Stimulated activated CD4-positive, alpha-beta T cell treated with anti-CD3 and anti-CD28 coated beads, Interleukin-1b, Interleukin-23, amount 100 ng/mL, for 4 hours (primary cell): ENCODE data around the gene SLC39A11.

Experiments
- DNase-seq, 2 donors: peaks; one replicate each; pipeline ENCODE4 v3.0.0-alpha.2; 2020; ENCODE audit warnings: low read depth in 2 of 2

The SLC39A11 gene

DNA sequence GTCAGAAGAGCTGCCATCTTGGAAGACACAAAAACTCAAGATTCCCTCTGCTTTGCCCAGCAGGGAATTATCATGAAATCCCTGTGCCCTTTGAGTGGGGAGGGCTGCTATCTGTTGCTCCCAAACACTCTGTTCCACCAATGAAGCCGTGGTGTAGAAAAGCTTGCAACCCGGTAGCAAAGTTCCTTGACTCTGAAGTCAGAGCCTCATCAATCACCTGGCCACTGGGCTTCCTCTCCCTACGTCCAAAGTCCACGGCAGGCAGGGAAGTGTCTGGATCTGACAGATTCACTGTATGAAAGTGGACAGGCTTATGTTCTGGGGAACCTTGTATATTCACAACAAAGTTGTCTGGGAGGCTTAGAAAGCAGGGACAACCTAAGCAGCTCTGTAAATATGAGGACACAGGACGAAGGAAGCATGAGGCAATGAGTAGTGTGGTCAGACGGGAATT lies 343.3 kb downstream of the SLC39A11 start:
- no peak for DNase-seq

DNA sequence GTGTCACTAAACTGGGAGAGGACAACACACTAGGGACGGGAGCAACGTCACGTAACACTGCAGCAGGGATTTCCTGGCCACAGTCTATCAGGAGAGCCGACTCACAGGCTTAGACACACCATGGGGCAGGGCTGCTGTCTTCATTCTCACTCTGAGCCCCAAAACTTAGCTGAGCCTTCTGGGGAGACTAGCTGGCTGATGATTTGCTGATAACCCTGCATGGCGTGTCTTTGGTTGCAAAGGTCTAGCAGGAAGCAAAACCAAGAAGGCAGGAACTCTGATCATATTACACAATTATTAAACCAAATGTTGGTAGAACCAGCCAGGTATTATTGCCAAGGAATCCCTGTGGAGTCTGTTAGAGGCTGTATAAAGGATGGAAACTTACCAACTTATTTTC lies 345.0 kb downstream of the SLC39A11 start:
- DNase-seq = no peak

DNA sequence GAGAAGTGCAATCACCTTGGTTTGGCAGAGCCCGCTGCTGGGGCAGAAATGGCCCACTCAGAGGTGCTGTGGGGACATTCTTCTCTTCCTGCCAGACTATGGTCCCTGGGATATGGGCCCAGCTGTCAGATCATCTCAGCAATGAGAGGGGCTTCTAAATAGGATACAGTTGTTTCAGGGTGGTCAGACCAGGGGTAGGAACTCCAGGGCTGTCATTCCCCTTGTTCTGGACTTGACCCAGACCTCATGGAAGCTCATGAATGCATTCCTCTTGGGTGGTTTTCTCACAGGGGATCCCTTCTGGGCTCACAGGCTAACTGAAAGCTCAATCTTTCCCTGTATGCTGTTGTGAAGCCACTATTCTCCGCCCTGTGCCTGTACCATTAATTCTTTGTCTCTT lies 347.2 kb downstream of the SLC39A11 start:
- no peak for DNase-seq

DNA sequence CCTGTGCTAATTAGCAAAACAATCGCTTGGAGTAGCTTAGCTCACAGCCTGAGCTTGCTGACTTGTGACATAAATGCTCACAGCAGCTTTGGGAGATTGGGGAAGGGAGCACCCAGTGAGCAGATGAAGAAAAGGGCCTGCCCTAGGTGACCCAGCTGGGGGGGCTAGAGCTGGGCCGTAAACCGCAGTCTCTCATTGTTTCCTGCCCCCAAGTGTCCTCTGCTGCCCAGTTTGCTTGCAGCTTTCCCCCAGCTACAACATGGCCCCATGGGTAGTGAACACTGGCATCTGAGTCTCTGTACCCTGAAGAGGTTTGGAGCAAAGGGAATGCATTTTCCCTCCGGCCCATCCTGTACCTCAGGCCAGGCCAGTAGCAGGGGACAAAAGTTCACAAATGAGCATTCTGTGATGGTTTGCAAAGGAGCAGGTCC lies 349.4 kb downstream of the SLC39A11 start:
- DNase-seq = no peak

DNA sequence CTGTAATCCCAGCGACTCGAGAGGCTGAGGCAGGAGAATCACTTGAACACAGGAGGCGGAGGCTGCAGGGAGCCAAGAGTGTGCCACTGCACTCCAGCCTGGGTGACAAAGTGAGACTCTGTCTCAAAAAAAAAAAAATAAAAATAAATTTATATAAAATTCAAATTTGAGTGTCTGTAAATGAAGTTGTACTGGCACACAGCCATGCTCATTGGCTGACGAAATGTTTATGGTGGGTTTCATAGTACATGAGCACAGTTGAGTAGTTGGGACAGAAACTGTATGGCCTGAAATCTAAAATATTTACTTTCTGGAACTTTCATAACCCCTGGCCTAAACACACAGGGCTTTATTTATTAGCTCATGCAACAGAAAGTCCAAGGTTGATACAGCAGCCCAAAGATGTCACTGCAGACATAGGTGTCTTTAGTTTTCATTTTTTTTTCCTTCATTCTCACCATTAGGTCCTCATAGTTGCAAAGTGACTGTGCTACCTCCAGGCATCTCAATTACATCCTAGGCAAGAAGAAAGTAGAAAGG lies 355.3 kb downstream of the SLC39A11 start:
- no peak for DNase-seq

DNA sequence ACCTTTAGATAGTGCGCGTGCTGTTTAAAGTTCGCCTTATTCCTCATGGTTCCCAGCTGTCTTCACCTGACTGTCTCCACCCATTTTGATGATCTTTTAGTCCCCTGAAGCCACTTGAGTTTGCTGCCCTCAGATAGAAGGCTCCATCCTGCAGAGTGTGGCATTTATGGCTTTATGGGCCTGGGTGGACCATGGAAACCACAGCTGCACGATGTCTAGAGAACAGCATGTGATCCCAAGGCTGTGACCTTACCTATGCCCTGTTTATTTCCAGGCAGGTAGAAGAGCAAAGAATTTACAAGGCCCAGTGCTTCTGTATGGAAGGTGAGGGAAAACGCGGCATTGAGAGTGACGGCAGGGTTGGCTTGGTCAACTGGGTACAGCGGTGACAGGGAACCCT lies 356.9 kb downstream of the SLC39A11 start:
- DNase-seq = no peak

DNA sequence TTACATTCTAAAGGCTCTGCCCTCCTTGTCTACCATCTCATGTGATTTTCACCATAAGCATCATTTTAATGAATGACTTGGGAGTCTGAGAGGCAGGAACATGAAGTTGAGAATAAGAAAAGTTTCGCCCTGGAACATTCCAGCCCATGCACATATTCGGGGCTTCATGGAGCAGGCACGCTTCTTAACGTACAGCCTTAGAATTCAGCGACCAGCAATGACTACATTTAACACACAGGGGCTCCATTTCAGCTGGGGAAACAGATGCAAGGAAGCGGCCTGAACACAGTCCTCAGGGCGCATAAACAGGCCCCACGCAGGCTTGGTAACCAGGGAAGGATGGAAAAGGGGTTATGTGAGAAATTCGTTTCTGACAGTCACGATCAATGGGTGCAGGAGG lies 357.4 kb downstream of the SLC39A11 start:
- DNase-seq = no peak

DNA sequence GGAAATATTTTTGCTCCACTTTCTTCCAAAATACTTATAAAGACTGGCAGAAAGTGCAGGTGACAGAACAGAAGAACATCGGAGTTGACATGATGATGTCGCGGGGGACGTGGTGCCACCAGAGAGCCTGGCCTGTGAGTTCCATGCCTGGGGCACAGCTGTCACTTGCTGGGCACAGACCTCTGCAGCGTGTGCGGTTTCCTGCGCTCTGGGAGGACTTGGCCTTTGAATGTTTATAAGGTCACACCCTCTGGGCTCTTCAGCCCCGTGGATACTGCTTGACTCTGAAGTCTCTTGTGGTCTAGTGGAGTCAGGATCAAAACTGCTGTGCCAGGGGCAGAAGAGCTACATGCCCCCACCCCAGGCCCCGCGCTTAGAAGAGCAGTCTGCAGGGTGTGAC lies 357.9 kb downstream of the SLC39A11 start:
- no peak for DNase-seq

DNA sequence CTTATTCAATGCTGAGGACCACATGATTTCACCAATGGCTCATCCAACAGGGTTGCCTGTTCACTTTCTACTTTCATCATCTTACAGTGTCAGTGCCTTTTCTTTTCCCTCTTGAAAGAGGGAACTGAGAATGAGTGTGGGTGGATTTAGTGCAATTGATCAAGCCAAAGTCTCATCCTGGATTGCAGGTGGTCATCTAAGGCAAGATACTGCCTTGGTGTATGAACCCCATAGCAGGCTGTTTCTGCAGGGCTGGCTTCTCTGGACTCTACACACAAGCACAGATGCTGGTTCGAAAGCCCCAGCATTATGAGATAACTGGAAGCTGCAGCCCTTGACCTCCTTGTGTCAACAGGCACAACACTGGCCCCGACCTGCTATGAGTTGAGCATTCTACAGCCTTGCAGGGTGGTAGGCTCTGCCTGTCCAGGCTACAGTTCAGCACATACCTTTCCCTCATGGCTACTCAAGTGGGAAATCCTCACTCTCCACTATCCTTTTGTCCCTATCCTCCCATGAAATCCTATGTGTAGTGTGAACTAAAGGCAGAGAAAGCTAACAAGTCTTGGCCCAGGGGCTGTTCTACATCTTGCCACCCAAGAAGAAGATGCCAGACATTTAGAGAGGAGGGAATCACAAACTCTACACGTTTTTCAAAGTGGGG lies 358.7 kb downstream of the SLC39A11 start:
- DNase-seq = no peak

DNA sequence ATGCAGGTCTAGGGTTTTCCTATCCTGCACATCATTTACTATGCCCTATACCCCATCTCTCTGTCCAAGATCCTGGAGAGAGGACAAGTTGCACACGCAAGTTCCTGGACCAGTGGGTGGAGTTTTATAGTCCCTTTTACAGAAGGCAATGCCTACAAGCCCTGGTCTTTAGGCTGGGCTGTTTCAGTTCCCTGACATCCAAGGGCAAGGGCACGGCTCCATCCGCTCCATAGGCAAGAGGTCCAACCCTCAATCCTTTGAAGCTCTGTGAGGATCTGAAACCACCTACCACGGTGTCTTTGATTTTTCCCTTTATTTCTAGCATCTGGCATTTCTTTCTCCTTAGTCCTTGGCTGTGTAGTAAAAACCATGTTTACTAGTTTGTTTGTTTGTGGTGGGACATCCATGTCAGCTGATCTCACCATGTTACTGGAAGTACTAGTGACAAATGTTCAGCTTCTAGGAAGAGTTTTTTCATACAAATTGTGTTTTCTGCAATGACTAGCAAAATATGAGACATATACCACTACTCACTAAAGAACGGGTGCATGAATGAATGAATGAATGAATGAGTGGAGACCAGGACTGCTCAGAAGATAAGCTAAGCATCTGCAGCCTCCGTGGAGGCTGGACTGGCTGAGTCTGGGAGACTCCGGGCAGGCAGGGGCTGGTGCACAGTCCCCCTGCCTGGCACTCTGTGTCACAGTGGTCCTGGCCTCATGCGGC lies 359.4 kb downstream of the SLC39A11 start:
- no peak for DNase-seq

DNA sequence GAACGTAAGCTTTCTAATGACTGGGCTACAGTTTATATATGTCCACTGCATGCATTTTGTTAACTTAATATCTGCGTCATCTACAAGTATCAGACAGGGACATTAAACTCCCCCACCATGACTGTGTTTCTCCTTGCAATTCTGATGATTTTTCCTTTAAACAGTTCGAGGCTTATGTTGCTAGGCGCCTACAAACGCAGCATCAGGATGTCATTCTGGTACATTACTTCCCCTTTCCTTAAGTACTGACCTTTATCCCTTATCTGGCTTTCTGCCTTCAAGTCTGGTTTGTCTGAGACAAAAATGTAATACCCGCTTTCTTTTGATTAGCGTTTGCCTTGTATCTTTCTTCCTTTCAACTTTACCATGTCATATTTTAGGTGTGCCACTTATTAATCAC lies 362.4 kb downstream of the SLC39A11 start:
- no peak for DNase-seq

DNA sequence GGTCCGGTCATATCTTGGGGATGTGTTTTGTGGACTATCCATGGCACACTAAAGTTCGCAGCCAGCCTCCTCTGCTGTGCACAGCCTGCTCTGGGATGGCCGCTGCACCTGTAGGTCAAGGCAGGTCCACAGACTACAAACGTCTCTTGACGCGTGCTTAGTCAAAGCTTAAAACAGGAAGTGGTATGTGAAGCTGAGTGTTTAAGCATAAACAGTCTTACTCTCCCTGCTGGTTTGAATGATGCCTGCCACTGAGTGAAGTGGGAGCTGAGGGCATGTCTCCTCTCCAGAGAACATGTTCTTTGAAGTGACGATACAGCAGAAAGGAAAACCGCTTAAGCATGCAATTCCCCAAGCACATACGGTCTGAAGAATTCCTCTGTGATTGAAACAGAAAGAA lies 365.6 kb downstream of the SLC39A11 start:
- DNase-seq = no peak

DNA sequence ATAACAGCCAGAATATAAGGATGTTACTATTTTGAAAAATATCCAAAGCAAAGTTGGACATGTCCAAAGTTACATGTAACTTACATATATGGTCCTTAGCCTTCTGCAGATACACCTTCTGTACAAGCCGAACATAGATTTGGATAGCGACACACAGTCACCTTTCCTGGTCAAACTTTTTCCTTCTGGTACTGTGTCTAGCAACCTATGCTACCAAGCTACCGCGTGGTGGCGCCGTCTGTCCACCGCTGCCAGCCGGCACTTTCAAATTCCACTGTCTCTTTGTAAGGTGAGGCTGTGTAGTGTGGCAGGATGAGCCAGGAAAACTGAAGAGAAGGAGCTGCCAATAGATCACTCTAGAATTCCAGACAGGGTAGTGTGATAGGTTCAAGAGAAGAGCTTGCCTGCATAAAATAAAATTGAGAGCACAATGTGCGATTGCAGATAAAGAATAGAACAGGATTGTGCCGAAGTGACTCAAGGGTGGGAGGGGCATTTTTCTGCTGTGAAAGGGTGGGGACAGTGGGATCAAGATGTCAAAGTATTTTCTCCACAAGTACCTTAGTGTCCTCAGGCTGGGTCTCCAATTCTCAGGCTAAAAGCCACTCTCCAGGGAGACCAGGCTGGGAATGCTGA lies 366.9 kb downstream of the SLC39A11 start:
- peak; percentile 20 to 41 for DNase-seq

DNA sequence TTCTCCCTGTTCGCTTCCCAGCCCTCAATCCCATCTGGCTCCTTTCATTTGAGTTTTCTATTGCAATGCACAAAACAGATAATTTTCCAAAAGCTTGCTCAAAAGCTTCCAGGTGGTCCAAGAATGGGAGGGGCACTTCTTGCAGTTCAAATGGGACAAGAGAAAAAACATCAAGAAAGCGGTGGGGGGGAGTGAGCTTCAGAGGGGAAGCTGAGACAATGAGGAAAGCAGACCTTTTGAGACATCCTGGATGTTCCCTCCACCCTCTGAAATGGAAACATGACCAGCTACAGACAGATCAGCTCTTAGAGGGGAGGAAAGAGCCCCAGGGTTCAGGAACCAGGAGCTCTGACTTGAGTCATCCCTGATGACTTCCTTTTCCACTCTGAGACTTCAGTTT lies 368.2 kb downstream of the SLC39A11 start:
- no peak for DNase-seq

DNA sequence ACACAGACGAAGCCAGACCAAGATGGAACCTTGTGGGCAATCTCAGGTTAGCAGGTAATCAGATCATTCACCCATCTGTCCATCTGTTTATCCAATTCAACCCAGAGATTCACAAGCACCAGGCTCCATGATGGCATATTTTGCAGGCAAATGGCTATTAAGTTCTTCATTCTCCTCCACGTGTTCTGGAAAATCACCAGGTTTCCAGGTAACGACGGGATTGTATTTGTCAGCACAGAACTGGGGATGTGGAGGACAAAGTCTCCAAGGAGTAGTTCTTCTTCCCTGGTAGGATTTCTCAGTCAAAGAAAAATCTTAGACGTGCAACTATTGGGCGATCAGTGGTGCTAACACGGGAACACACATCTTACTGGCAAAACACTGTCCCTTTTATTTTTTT lies 368.8 kb downstream of the SLC39A11 start:
- no peak for DNase-seq

DNA sequence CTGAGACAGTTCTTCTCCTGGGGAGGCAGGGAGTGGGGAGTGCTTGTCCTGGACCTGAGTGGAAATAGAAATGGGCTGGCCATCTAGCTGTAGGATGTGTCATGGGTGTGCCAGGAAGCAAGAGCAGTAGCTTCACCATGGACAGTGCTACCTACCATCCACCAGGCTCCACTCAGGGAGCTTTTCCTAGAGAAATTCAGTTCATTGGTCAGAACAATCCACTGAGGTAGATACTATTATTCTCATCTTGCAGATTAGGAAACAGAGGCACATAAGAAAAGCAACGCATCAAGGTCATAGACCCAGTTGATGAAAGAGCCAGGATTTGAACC lies 372.0 kb downstream of the SLC39A11 start:
- DNase-seq = no peak

DNA sequence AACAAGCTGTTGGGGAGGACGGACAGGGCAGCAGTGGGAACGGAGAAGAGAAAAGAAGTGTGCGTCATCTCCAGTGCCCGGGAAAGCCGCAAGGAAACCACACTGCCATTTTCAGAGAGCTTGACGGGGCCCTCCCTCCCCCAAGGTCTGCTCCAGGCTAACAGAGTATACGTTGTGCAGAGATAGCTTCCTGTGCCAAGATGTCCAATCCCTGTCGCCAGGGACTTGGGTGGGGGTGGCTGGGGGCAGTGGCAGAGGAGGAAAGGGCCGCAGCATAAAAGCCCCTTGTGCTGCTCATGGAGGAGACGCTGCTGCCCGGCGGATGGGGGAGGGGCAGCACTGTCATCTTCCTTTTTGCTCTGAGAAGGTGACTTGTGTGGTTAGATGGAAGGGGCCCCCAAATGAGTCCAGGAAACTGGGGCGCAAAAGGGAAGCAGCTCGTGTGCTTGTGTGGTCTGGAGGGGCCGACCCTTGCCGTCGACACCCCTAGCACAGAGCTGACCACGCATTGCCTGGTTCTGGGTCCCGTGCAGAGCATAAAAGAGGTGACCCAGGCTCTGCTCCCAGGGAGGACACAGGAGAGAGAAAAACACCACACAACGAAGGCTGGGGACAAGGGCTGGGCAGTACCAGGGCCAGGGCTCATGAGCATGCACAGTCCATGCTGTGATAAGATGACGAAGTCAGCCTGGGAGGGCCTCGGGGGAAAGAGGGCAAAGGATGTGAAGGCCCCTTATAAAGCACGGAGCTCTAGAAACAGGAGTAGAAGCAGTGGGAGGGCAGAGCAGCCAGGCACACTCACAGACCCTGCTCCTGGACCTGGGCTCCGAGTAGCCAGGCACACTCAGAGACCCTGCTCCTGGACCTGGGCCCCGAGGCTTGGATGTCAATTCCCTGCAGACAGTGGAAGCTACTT lies 372.7 kb downstream of the SLC39A11 start:
- peak; percentile 8 to 12 for DNase-seq

DNA sequence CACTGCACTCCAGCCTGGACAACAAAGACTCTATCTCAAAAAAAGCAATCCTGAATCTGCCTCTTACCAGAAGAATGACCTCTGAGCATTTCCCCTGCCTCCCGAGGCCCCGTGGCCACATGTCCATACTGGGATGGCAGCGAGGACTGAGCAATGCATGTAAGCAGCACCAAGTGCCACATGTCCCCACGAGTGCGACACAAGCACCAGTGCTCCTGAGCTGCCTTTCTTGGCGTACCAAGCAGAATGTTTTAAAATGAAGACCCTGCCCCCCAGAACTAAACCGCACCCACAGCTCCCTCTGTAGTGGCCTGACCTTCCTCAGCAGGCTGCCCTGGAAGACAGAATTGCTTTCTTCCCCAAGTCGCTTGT lies 373.3 kb downstream of the SLC39A11 start:
- DNase-seq = no peak

DNA sequence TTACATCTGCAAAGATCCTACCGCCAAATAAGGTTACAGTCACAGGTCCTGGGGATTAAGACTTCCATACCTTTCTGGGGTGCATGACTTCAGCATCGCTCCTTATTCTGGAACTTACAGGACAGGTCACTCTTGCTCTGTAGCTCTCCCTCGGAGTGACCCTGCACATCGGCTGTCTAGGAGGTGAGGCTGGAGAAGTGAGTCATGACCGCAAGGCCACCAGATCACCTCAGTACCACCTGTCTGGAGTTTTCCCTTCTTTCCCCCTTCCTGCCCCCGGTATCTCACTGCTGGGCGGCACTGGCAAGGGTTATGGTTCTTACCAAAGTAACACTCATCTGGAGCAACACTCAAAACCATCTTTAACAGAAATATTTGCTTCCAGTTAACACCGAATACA lies 374.8 kb downstream of the SLC39A11 start:
- DNase-seq = no peak

DNA sequence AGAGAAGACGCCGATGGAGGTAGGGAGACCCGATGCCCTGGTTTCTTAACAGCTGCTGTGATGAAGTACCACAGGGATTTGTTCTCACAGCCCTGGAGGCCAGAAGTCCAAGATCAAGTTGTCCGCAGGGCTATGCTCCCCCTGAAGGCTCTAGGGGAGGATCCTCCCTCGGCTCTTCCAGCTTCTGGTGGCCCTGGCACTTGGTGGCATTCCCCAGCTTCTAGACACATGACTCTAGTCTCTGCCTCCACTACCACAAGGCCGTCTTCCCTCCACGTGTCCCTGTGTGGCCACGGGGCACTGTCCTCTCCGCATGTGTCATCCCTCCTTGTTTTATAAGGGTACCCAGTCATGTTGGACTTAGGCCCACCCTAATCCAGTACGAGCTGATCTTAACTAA lies 375.2 kb downstream of the SLC39A11 start:
- no peak for DNase-seq

DNA sequence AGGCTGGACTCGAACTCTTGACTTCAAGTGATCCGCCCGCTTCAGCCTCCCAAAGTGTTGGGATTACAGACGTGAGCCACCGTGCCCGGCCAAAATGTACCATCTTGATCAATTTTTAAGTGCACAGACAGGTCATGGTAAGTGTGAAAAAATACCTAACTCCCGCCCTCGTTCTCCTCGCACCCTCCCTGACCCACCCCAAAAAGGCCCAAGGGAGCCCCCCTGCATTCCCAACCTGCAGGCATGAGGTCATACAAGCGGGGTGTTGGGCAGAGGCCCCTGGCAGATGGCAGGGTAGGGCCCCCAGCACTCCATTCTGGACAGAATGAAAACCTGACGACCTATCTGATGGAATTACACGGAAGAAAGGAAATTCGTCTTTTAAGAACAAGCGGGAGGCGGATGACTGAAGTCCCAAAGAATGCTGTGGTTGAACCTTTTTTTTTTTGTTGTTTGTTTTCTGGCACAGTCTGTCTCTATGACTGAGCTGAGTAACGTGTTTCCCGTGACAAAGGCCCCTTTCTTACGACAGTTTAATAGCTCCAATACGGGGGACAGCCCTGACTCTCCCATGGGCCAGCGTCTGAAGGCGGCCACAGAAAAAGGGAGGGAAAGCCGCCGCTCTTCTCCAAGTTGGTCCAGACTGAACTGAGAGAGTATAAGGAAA lies 376.4 kb downstream of the SLC39A11 start:
- no peak for DNase-seq
